GM12892 (cell line): ENCODE results near the gene CCNJL.

Experiments
- POLR2A ChIP-seq: IDR thresholded peaks from 2 replicates; pipeline ENCODE4 v1.6.1; 2011; ENCODE audit warnings: low read depth, low read length, control low read depth
- POLR2AphosphoS5 ChIP-seq: IDR thresholded peaks from 2 replicates; pipeline ENCODE4 v1.6.1; 2011; ENCODE audit warnings: low read depth, low read length, control low read depth

- TF ChIP-seq POLR2A (no peak), POLR2AphosphoS5 (no peak)
Observed at GRCh38 chr5:160270704-160271103, 41.7 kb downstream of the CCNJL start.
